Esophagus squamous epithelium (tissue), 5 donors: ENCODE measurements around the gene ENOX1. TPM values are rescaled to one million over a fixed set of nuclear protein-coding genes. Genes with fewer than 3 reads are reported as not detected.
A peak's percentile ranks its signal among the peaks of the same experiment; 100 is the strongest.

Source experiments
- DNase-seq: peaks from one replicate; lab custom pipeline; 2025; lab: John Stamatoyannopoulos, UW
- H3K27ac ChIP-seq, 4 donors: fragments of 200-600 bp; sonication (generic); one replicate each; pipeline ENCODE4 v1.5.1; 2016 to 2019; ENCODE audit warnings: mild to moderate bottlenecking in 1 of 4
- H3K27me3 ChIP-seq, 4 donors: fragments of 200-600 bp; sonication (generic); 1 replicate in 3 of 4; 2 replicates in 1 of 4; pipeline versions ENCODE4 v1.5.1 to v1.6.0; 2017 to 2021; ENCODE audit warnings: antibody characterized with exemption in 1 of 4
- H3K36me3 ChIP-seq, 3 donors: fragments of 200-600 bp; sonication (generic); one replicate each; pipeline ENCODE4 v1.5.1; 2016 to 2019
- H3K4me1 ChIP-seq, 3 donors: fragments of 200-600 bp; sonication (generic); one replicate each; pipeline ENCODE4 v1.5.1; 2017 to 2019
- H3K4me3 ChIP-seq, 4 donors: fragments of 200-600 bp; sonication (generic); 1 replicate in 3 of 4; 2 replicates in 1 of 4; pipeline ENCODE4 v1.5.1; 2016 to 2019; ENCODE audit warnings: mild to moderate bottlenecking in 2 of 4, moderate library complexity in 1 of 4
- H3K9me3 ChIP-seq, 3 donors: fragments of 200-600 bp; sonication (generic); one replicate each; pipeline ENCODE4 v1.5.1; 2016 to 2019
- POLR2A ChIP-seq, 4 donors: fragments of 450-650 bp; IDR thresholded peaks; one replicate each; pipeline ENCODE4 v1.6.1; 2017; ENCODE audit warnings: antibody characterized with exemption in 4 of 4, mild to moderate bottlenecking in 4 of 4, moderate library complexity in 3 of 4
- WGBS, 2 donors: methylation state at CpG; one replicate each; pipeline ENCODE4 v1.1.5; 2018; 5-methylcytosine and 5-hydroxymethylcytosine counted together
- intact Hi-C: fragments of 100-400 bp; cut with DNase I; formaldehyde crosslinking; loops from one replicate; pipeline ENCODE4 v1.15.0; 2022
- total RNA-seq, 4 donors: library from RNA; depleted of rRNA; stranded (reverse); fragments of >200 nt; gene quantifications; one replicate each; pipeline ENCODE4 v1.1.0, GENCODE V29; 2016
- TF ChIP-seq, protein P1 (sequence below), 6 experiments: fragments of 450-650 bp in 4 of 6; fragments of 200-600 bp in 2 of 6; sonication (generic) in 2 of 6; IDR thresholded peaks; one replicate each; pipeline ENCODE4 v1.5.1; 2016 to 2019; ENCODE audit warnings: antibody characterized with exemption in 6 of 6, mild to moderate bottlenecking in 4 of 6, moderate library complexity in 4 of 6
- donor health status: DM: yes; HTN: yes; CAD: no.

Gene ENOX1
- total RNA-seq, 4 donors from 2014 or later: 0.48 to 0.76 TPM; not detected in 2

DNA sequence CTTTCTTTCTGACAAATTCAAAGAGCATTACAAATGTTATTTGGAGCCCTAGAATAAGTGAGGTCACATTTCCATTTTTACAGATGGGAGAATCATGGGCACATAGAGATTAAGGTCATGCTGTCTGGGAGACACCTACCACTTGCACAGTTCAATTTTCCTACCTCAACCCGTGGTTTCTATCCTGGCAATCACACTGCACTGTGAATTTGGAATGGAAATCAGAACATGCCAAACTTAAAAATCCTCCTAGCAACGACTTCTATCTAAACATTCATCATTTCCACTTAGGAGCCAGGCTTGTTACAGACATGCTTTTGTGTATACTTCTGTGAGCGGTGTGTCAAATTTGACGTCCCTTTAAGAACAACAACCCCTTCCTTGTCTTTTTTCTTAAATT, 511.9 kb downstream of the ENOX1 start:
- Histone ChIP-seq H3K4me3 (no peak overlapping the region), H3K36me3 (no peaks in the 10 kb centered on the region), H3K9me3 (no peaks in the 10 kb centered on the region), H3K27me3 (no peaks in the 10 kb centered on the region), H3K4me1 (peaks cover 0 to 15% (median 14%) of the 10 kb centered on the region in 3 donors), H3K27ac (no peak overlapping the region)
- 15 to 28% methylated on average over 4 of the region's 4 CpGs for WGBS, 2 donors
- intact Hi-C loops: no loop called here
- TF ChIP-seq, protein P1, sequence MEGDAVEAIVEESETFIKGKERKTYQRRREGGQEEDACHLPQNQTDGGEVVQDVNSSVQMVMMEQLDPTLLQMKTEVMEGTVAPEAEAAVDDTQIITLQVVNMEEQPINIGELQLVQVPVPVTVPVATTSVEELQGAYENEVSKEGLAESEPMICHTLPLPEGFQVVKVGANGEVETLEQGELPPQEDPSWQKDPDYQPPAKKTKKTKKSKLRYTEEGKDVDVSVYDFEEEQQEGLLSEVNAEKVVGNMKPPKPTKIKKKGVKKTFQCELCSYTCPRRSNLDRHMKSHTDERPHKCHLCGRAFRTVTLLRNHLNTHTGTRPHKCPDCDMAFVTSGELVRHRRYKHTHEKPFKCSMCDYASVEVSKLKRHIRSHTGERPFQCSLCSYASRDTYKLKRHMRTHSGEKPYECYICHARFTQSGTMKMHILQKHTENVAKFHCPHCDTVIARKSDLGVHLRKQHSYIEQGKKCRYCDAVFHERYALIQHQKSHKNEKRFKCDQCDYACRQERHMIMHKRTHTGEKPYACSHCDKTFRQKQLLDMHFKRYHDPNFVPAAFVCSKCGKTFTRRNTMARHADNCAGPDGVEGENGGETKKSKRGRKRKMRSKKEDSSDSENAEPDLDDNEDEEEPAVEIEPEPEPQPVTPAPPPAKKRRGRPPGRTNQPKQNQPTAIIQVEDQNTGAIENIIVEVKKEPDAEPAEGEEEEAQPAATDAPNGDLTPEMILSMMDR (IDR thresholded peaks at IDR 0.05): no peak
- no peak for TF ChIP-seq POLR2A (IDR thresholded peaks at IDR 0.05)
- no peak for DNase-seq

DNA sequence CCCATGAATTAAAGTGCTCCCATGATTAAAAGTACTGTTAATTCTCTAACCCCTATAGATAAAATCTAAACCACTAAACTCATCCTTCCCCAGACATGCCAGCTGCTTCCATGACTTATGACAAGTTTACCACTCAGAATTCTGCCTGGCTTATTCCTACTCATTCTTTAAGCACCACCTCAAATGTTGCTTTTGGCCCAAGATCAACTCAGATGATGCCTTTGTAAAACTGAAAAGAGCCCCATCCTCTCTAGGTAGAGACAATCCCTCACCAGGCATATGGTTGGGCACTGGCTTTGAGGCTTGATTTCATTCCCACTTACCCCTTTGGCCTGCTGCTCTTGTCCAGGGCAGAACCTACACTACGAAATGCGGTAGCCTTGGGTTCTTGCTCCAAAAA, 513.4 kb downstream of the ENOX1 start:
- Histone ChIP-seq H3K27ac (no peak overlapping the region), H3K36me3 (no peaks in the 10 kb centered on the region), H3K4me1 (peaks cover 0 to 30% (median 24%) of the 10 kb centered on the region in 3 donors), H3K4me3 (no peak overlapping the region), H3K9me3 (no peaks in the 10 kb centered on the region), H3K27me3 (no peaks in the 10 kb centered on the region)
- 96 to 97% methylated on average over 2 of the region's 2 CpGs for WGBS, 2 donors
- no peak for DNase-seq
- no peak for TF ChIP-seq POLR2A (IDR thresholded peaks at IDR 0.05)
- TF ChIP-seq, protein P1 (IDR thresholded peaks at IDR 0.05): no peak
- intact Hi-C loops: no loop called here

DNA sequence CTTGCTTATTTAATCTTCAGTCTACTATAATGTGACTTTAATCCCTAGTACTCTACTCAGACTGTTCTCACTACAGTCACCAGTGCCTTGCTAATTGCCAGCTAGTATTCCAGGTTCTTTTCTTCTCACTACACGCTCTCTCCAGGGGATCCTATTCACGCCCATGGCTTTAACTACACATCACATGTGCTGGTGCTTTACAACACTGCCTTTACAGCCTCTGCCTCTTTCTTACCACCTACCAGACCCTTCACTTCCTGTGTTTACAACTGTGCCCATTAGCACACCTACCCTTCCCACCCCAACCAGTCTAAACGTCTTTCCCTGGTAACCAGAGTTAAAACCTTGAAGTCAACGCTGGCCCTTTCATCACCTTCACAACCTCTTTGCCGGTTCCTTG, 513.9 kb downstream of the ENOX1 start:
- Histone ChIP-seq H3K4me3 (no peak overlapping the region), H3K36me3 (no peaks in the 10 kb centered on the region), H3K4me1 (peaks cover 0 to 30% (median 25%) of the 10 kb centered on the region in 3 donors), H3K27ac (no peak overlapping the region), H3K27me3 (no peaks in the 10 kb centered on the region), H3K9me3 (no peaks in the 10 kb centered on the region)
- TF ChIP-seq, protein P1 (IDR thresholded peaks at IDR 0.05): no peak
- no peak for TF ChIP-seq POLR2A (IDR thresholded peaks at IDR 0.05)
- DNase-seq: no peak
- WGBS, 2 donors: 72 to 82% methylated on average over 5 of the region's 5 CpGs
- intact Hi-C loops: no loop called here

GRCh38 chr13:43271152-43271551, 515.6 kb downstream of the ENOX1 start:
- TF ChIP-seq, protein P1 (IDR thresholded peaks at IDR 0.05): no peak
- no peak for TF ChIP-seq POLR2A (IDR thresholded peaks at IDR 0.05)
- intact Hi-C loops: no loop called here
- no peak for DNase-seq
- H3K36me3 ChIP-seq: no peaks in the 10 kb centered on the region
- H3K27ac ChIP-seq: peak overlapping the region in 1 of 4 donors; percentile 56
- H3K4me1 ChIP-seq: peaks cover 0 to 30% (median 25%) of the 10 kb centered on the region in 3 donors
- H3K27me3 ChIP-seq: no peaks in the 10 kb centered on the region
- WGBS, 2 donors: 81 to 87% methylated on average over 2 of the region's 2 CpGs
- H3K4me3 ChIP-seq: no peak overlapping the region
- no peaks in the 10 kb centered on the region for H3K9me3 ChIP-seq

- no peak overlapping the region for H3K4me3 ChIP-seq
- H3K4me1 ChIP-seq: peaks cover 0 to 30% (median 25%) of the 10 kb centered on the region in 3 donors
- WGBS, 2 donors: 67 to 73% methylated on average over 4 of the region's 4 CpGs
- H3K27me3 ChIP-seq: no peaks in the 10 kb centered on the region
- TF ChIP-seq POLR2A (IDR thresholded peaks at IDR 0.05): no peak
- TF ChIP-seq, protein P1 (IDR thresholded peaks at IDR 0.05): no peak
- no peaks in the 10 kb centered on the region for H3K9me3 ChIP-seq
- H3K36me3 ChIP-seq: no peaks in the 10 kb centered on the region
- intact Hi-C loops: no loop called here
- H3K27ac ChIP-seq: peak overlapping the region; percentile 7 to 56 (median 34)
- DNase-seq: no peak
Observed at GRCh38 chr13:43270130-43270830, 516.5 kb downstream of the ENOX1 start.
